HepG2 (cell line): ENCODE results near the gene MEF2D. TPM values are rescaled to one million over a fixed set of nuclear protein-coding genes. Genes with fewer than 3 reads are reported as not detected.

Source experiments
- ARNT2 ChIP-seq: sonication (generic); formaldehyde crosslinking; IDR thresholded peaks from 2 replicates; pipeline ENCODE4 v1.8.0; 2022; ENCODE audit warnings: mild to moderate bottlenecking, low read depth, missing genetic modification reagents, moderate library complexity
- CEBPB ChIP-seq: IDR thresholded peaks from 2 replicates; pipeline ENCODE4 v1.6.1; 2011; ENCODE audit warnings: low read depth, low read length, improper control_type of control experiment, borderline replicate concordance
- ERF ChIP-seq: IDR thresholded peaks from 2 replicates; pipeline ENCODE4 v1.6.1; 2018; ENCODE audit warnings: missing biosample characterization, missing genetic modification reagents
- IRF2 ChIP-seq: IDR thresholded peaks from 2 replicates; pipeline ENCODE4 v1.6.1; 2018; ENCODE audit warnings: missing genetic modification reagents, missing compliant biosample characterization
- ISX ChIP-seq: sonication (generic); formaldehyde crosslinking; conservative IDR thresholded peaks from 2 replicates; pipeline ENCODE4 v1.5.0; 2020; ENCODE audit warnings: missing genetic modification reagents
- KLF6 ChIP-seq: IDR thresholded peaks from 2 replicates; pipeline ENCODE4 v1.8.0; 2016; ENCODE audit warnings: missing biosample characterization, missing genetic modification reagents
- KLF9 ChIP-seq: IDR thresholded peaks from 2 replicates; pipeline ENCODE4 v1.6.1; 2016; ENCODE audit warnings: low read depth
- MATR3 ChIP-seq: sonication (generic); formaldehyde crosslinking; IDR thresholded peaks from 2 replicates; pipeline ENCODE4 v1.4.0; 2020; ENCODE audit warnings: missing genetic modification reagents
- MBNL3 ChIP-seq: fragments of 250-450 bp; sonication (Bioruptor Pico); conservative IDR thresholded peaks from 2 replicates; pipeline ENCODE4 v1.8.0; 2022; ENCODE audit warnings: mild to moderate bottlenecking, inconsistent platforms
- MIER3 ChIP-seq: IDR thresholded peaks from 2 replicates; pipeline ENCODE4 v1.6.1; 2016; ENCODE audit warnings: missing compliant biosample characterization, borderline replicate concordance
- NBN ChIP-seq: fragments of 450-650 bp; conservative IDR thresholded peaks from 2 replicates; pipeline ENCODE4 v1.6.1; 2017
- PATZ1 ChIP-seq: sonication (generic); formaldehyde crosslinking; IDR thresholded peaks from 2 replicates; pipeline ENCODE4 v1.4.0; 2020; ENCODE audit warnings: missing genetic modification reagents
- PHF20 ChIP-seq: sonication (generic); formaldehyde crosslinking; IDR thresholded peaks from 2 replicates; pipeline ENCODE4 v1.5.0; 2020; ENCODE audit warnings: mild to moderate bottlenecking, missing genetic modification reagents
- RELA ChIP-seq: sonication (generic); formaldehyde crosslinking; IDR thresholded peaks from 2 replicates; pipeline ENCODE4 v1.4.0; 2020; ENCODE audit warnings: missing genetic modification reagents
- SAP130 ChIP-seq: IDR thresholded peaks from 2 replicates; pipeline ENCODE4 v1.6.1; 2016; ENCODE audit warnings: low read depth
- SNAI1 ChIP-seq: sonication (generic); formaldehyde crosslinking; IDR thresholded peaks from 2 replicates; pipeline ENCODE4 v1.5.0; 2020; ENCODE audit warnings: mild to moderate bottlenecking, missing genetic modification reagents, borderline replicate concordance
- TCF12 ChIP-seq, 2 experiments: fragments of 450-650 bp in 1 of 2; sonication (generic) in 1 of 2; formaldehyde crosslinking in 1 of 2; IDR thresholded peaks; 2 replicates each; pipeline versions ENCODE4 v1.6.1 to v1.8.0; 2017 to 2022; ENCODE audit warnings: antibody characterized with exemption in 1 of 2, mild to moderate bottlenecking in 1 of 2, missing genetic modification reagents in 1 of 2, moderate library complexity in 1 of 2
- ZHX1 ChIP-seq: sonication (generic); formaldehyde crosslinking; IDR thresholded peaks from 2 replicates; pipeline ENCODE4 v1.8.1; 2022; ENCODE audit warnings: low read depth, mild to moderate bottlenecking, missing genetic modification reagents
- ZMAT3 ChIP-seq: sonication (generic); formaldehyde crosslinking; conservative IDR thresholded peaks from 2 replicates; pipeline ENCODE4 v1.7.0; 2021; ENCODE audit warnings: missing genetic modification reagents
- ZNF513 ChIP-seq: sonication (generic); formaldehyde crosslinking; conservative IDR thresholded peaks from 2 replicates; pipeline ENCODE4 v1.5.0; 2020; ENCODE audit warnings: missing genetic modification reagents
- ZNF564 ChIP-seq: sonication (generic); formaldehyde crosslinking; IDR thresholded peaks from 2 replicates; pipeline ENCODE4 v1.8.1; 2023; ENCODE audit warnings: mild to moderate bottlenecking, missing genetic modification reagents
- ZNF576 ChIP-seq: sonication (generic); formaldehyde crosslinking; IDR thresholded peaks from 2 replicates; pipeline ENCODE4 v1.4.0; 2020; ENCODE audit warnings: mild to moderate bottlenecking, missing genetic modification reagents
- ZNF7 ChIP-seq: IDR thresholded peaks from 2 replicates; pipeline ENCODE4 v1.6.1; 2016; ENCODE audit warnings: missing biosample characterization, missing genetic modification reagents
- ZNF776 ChIP-seq: sonication (generic); formaldehyde crosslinking; IDR thresholded peaks from 2 replicates; pipeline ENCODE4 v1.4.0; 2020; ENCODE audit warnings: mild to moderate bottlenecking, missing genetic modification reagents
- polyA plus RNA-seq, 8 experiments: library from polyadenylated mRNA; depleted of rRNA in 3 of 8; stranded (reverse) in 7 of 8; unstranded in 1 of 8; fragments of >200 nt; fragmentation: Illumina TruSeq in 4 of 8; extraction: Trizol in 4 of 8; gene quantifications; 2 replicates each; pipeline versions ENCODE4 v1.2.1 to v1.2.3, GENCODE V29; 2011 to 2016; ENCODE audit warnings: low read depth in 4 of 8, missing spikeins in 1 of 8, mixed read lengths in 1 of 8; ENCODE audit not compliant: insufficient read depth in 1 of 8
- total RNA-seq, 5 experiments: library from RNA; depleted of rRNA; stranded (reverse); fragments of >200 nt; fragmentation: Illumina TruSeq; extraction: Trizol; gene quantifications; 2 replicates each; pipeline ENCODE4 v1.2.3, GENCODE V29; 2016; ENCODE audit warnings: low read depth in 1 of 5

Gene MEF2D
- total and polyA plus RNA-seq, 2 of the 13 experiments (the other 11 are each of a cell fraction or from before 2014, with no cell fraction given): 1.6 to 3.9 TPM

- TF ChIP-seq KLF9 (CRISPR knock-in tag): 0 out of 2 replicates have a peak, but pooled peaks have one; percentile 29
- TF ChIP-seq ZNF7 (CRISPR knock-in tag): no peak
- no peak for TF ChIP-seq ZNF576 (CRISPR knock-in tag)
- 0 out of 2 replicates have a peak, but pooled peaks have one; percentile 4 for TF ChIP-seq CEBPB
- TF ChIP-seq KLF6: peak; percentile 84; the same call in 1 of the 2 replicates
- TF ChIP-seq ZHX1 (CRISPR knock-in tag): peak; percentile 57; the same call in 1 of the 2 replicates
- TF ChIP-seq ZNF513 (CRISPR knock-in tag): no peak
- no peak for TF ChIP-seq NBN
- peak; percentile 96 for TF ChIP-seq IRF2
- TF ChIP-seq MIER3: peak; percentile 99
- no peak for TF ChIP-seq TCF12 (IDR thresholded peaks at IDR 0.05)
- TF ChIP-seq TCF12 (CRISPR knock-in tag; IDR thresholded peaks at IDR 0.05): peak; percentile 99
- TF ChIP-seq MBNL3 (CRISPR knock-in tag): no peak
- TF ChIP-seq RELA (CRISPR knock-in tag): no peak
- peak; percentile 98 for TF ChIP-seq SAP130 (CRISPR knock-in tag)
- TF ChIP-seq ERF: peak; percentile 96
- no peak for TF ChIP-seq MATR3 (CRISPR knock-in tag)
- peak; percentile 98 for TF ChIP-seq PATZ1 (CRISPR knock-in tag)
- TF ChIP-seq ZNF564: peak; percentile 72; the same call in 1 of the 2 replicates
- TF ChIP-seq ISX (CRISPR knock-in tag): no peak
- peak; percentile 98 for TF ChIP-seq SNAI1
- peak; percentile 83 for TF ChIP-seq ARNT2 (CRISPR knock-in tag)
- no peak; the same call in 1 of the 2 replicates for TF ChIP-seq ZNF776 (CRISPR knock-in tag)
- TF ChIP-seq PHF20: no peak
- TF ChIP-seq ZMAT3 (CRISPR knock-in tag): peak; percentile 86
These were observed 28.8 kb downstream of the MEF2D start (continued) for GRCh38 chr1:156471496-156472490.
